ENCODE results near the gene ST3GAL5. TPM values are rescaled to one million over a fixed set of nuclear protein-coding genes. Genes with fewer than 3 reads are reported as not detected.

Gene ST3GAL5
- total and polyA plus RNA-seq, 2 of the 8 experiments (the other 6 are each of a cell fraction or from before 2014, with no cell fraction given) = 1.9 to 4.5 TPM

DNA sequence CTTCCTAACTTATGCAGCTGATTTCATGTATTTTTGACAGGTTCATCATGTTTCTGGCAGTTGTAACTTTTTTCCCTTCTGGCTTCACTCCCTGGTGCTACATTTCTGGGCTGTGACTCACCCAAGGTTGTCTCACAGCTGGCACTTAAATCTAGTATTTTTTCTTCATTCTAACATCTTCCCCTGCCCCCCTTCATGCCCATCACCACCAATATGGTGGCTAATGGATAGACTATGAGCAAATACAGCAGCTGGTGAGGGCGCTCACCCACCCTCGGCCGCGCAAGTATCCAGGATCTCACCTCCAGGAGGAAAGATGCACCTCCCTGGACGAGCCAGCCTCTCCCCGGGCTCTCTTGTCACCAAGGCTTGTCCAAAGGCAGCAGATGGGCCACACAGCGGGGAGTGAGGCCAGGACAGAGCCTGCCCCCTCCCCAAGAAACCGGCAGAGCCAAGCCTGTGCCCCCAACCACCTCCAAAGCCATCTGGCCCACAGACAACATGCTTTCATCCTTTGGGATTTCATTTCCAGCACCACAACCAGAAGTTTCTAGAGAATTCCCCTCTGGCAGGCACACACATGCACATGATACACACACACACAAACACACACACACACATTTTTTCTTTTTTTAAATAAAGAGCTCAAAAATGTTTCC lies 95.9 kb downstream of the ST3GAL5 start:
- no peak overlapping the region for H2BK20ac ChIP-seq (ENCODE audit: low read length)
- no peak overlapping the region for H3K4me2 ChIP-seq (ENCODE audit: insufficient read depth in 1 of 2, low read depth in 2 of 2, low read length in 2 of 2)
- H2BK120ac ChIP-seq (replicated peaks; ENCODE audit: low read depth, low read length) = no peak overlapping the region
- no peak overlapping the region for H4K5ac ChIP-seq (ENCODE audit: insufficient read length, low read depth, low read length)
- H3K79me1 ChIP-seq (ENCODE audit: low read depth, low read length) = no peaks in the 10 kb centered on the region
- TF ChIP-seq POU5F1 (IDR thresholded peaks at IDR 0.05; ENCODE audit: low read depth, low read length) = no peak
- no peak overlapping the region for H2AK5ac ChIP-seq (ENCODE audit: low read depth, low read length)
- no peak overlapping the region for H3K23ac ChIP-seq (ENCODE audit: insufficient read length)
- no peak overlapping the region for H3K27ac ChIP-seq (ENCODE audit: low read depth, low read length)
- no peak overlapping the region for H3K4me3 ChIP-seq (ENCODE audit: extremely low read depth in 1 of 4, insufficient read depth in 2 of 4, low read depth in 3 of 4, low read length in 4 of 4)
- no peak overlapping the region for H3K4ac ChIP-seq (replicated peaks; ENCODE audit: insufficient read length, low read depth, low read length)
- no peak overlapping the region for H3K9ac ChIP-seq (replicated peaks in 1 of 4; ENCODE audit: extremely low read depth in 1 of 4, low read depth in 3 of 4, low read length in 3 of 4)
- H3K56ac ChIP-seq (replicated peaks; ENCODE audit: insufficient read length, low read depth, low read length) = no peak overlapping the region
- FAIRE-seq (no peak), DNase-seq (ENCODE audit: low read depth in 1 of 2, low spot score in 2 of 2) (no peak)
- H2BK15ac ChIP-seq (ENCODE audit: low read length) = no peak overlapping the region
- CTCF ChIA-PET (ENCODE audit: partially characterized antibody) = interaction anchor here (1.4 to 38.6 kb wide), 4 partner anchors 20 to 64 kb away, joined by 3 to 986 read pairs (median 8); partner anchors contain the start of gene ATOH8
- H2AFZ ChIP-seq (ENCODE audit: low read length) = no peak overlapping the region
- 81% methylated on average over 8 of the region's 8 CpGs; no CpG with 5 or more reads in 1 of the 2 experiments for WGBS, 2 experiments (ENCODE audit: extremely low coverage in 1 of 2, insufficient coverage in 1 of 2, insufficient read length in 1 of 2, insufficient replicate concordance in 2 of 2, low coverage in 1 of 2, low lambda C conversion rate in 2 of 2, missing lambda C conversion rate in 1 of 2)
- H2BK12ac ChIP-seq (ENCODE audit: low read depth, low read length) = no peak overlapping the region
- no peaks in the 10 kb centered on the region for H3K36me3 ChIP-seq (ENCODE audit: control insufficient read depth in 2 of 4, insufficient read depth in 4 of 4, low read length in 3 of 4)
- no peaks in the 10 kb centered on the region for H3K23me2 ChIP-seq (ENCODE audit: low read depth, low read length)
- H4K91ac ChIP-seq (replicated peaks; ENCODE audit: insufficient read length, low read length) = no peak overlapping the region
- H4K8ac ChIP-seq (ENCODE audit: extremely low read depth, insufficient read depth, low read length) = no peak overlapping the region; the same call in 1 of the 2 replicates
- no peaks in the 10 kb centered on the region for H4K20me1 ChIP-seq (replicated peaks in 1 of 2; ENCODE audit: control insufficient read depth in 1 of 2, insufficient read depth in 2 of 2, low read length in 2 of 2)
- no peaks in the 10 kb centered on the region for H3K79me2 ChIP-seq (ENCODE audit: control insufficient read depth in 1 of 2, insufficient read depth in 2 of 2, low read length in 2 of 2)
- H3K4me1 ChIP-seq (replicated peaks in 1 of 4; ENCODE audit: control insufficient read depth in 3 of 4, insufficient read depth in 4 of 4, low read length in 3 of 4) = no peaks in the 10 kb centered on the region; a peak in 1 of 7 replicates
- no peak overlapping the region for H2BK5ac ChIP-seq (ENCODE audit: low read depth, low read length)
- H3K18ac ChIP-seq (ENCODE audit: extremely low read depth, low read length) = no peak overlapping the region
- no peaks in the 10 kb centered on the region for H3K9me3 ChIP-seq (ENCODE audit: insufficient read depth in 2 of 2, low read depth in 1 of 2, low read length in 1 of 2)
- H3K14ac ChIP-seq (ENCODE audit: insufficient read length) = no peak overlapping the region
- H3K27me3 ChIP-seq (replicated peaks in 1 of 4; ENCODE audit: control insufficient read depth in 3 of 4, extremely low read depth in 1 of 4, insufficient read depth in 3 of 4, low read length in 3 of 4) = no peaks in the 10 kb centered on the region; a peak in 1 of 7 replicates
- POLR2A ChIA-PET (ENCODE audit: partially characterized antibody) = no interaction called here

Data from H1 (cell line).